Caco-2 (cell line): ENCODE data around the gene HES1. TPM values are rescaled to one million over a fixed set of nuclear protein-coding genes. Genes with fewer than 3 reads are reported as not detected.
"Not testable (repeated sequence)": the region's sequence is repeated elsewhere in the genome, so short reads cannot be mapped to it uniquely, and the experiment has no call there.

Experiments
- BruUV-seq: library from RNA; stranded (reverse); fragments of 400-500 nt; replicated peaks from 2 replicates; lab custom pipeline; 2021; lab: Mats Ljungman, UMichigan
- CTCF ChIA-PET: fragments of 300-600 bp; sonication (Branson Sonifier 250); formaldehyde crosslinking; loops from one replicate; lab custom pipeline; 2022; ENCODE audit warnings: antibody characterized with exemption; lab: Charles Lee
- POLR2A ChIA-PET: fragments of 300-600 bp; sonication (Branson Sonifier 250); formaldehyde crosslinking; loops from one replicate; lab custom pipeline; 2022; ENCODE audit warnings: antibody characterized with exemption; lab: Charles Lee
- DNase-seq, 2 experiments: peaks; one replicate each; pipeline versions ENCODE4 v3.0.0 to v3.0.0-alpha.2; 2020 to 2022
- H3K27me3 ChIP-seq: replicated peaks from 2 replicates; pipeline ENCODE4 v1.6.0; 2011; ENCODE audit warnings: low read length; ENCODE audit not compliant: control insufficient read depth, insufficient read depth
- H3K36me3 ChIP-seq: 2 replicates; pipeline ENCODE4 v1.5.1; 2011; ENCODE audit warnings: low read length; ENCODE audit not compliant: control insufficient read depth, insufficient read depth
- H3K4me1 ChIP-seq: fragments of 250-450 bp; sonication (Bioruptor Pico); 2 replicates; pipeline ENCODE4 v1.5.1; 2020; ENCODE audit warnings: mild to moderate bottlenecking
- H3K4me3 ChIP-seq: 2 replicates; pipeline ENCODE4 v1.5.1; 2011; ENCODE audit warnings: low read depth, mild to moderate bottlenecking, control low read depth, low read length
- H3K9me3 ChIP-seq: fragments of 250-450 bp; sonication (Bioruptor Pico); 2 replicates; pipeline ENCODE4 v1.5.1; 2020; ENCODE audit warnings: mild to moderate bottlenecking, moderate library complexity
- H3K27ac Mint-ChIP-seq: one replicate; pipeline ENCODE4 v1.8.0; 2022; ENCODE audit warnings: mixed read lengths; ENCODE audit not compliant: unreplicated experiment
- H3K27me3 Mint-ChIP-seq: one replicate; pipeline ENCODE4 v1.8.0; 2022; ENCODE audit warnings: mixed read lengths; ENCODE audit not compliant: insufficient read depth, unreplicated experiment
- H3K36me3 Mint-ChIP-seq: one replicate; pipeline ENCODE4 v1.8.0; 2022; ENCODE audit warnings: mild to moderate bottlenecking, mixed read lengths; ENCODE audit not compliant: insufficient read depth, unreplicated experiment
- H3K4me1 Mint-ChIP-seq: one replicate; pipeline ENCODE4 v1.8.0; 2022; ENCODE audit warnings: low read depth, mixed read lengths; ENCODE audit not compliant: unreplicated experiment
- H3K4me3 Mint-ChIP-seq: one replicate; pipeline ENCODE4 v1.8.0; 2022; ENCODE audit warnings: mild to moderate bottlenecking, moderate library complexity, mixed read lengths; ENCODE audit not compliant: unreplicated experiment
- H3K9me3 Mint-ChIP-seq: one replicate; pipeline ENCODE4 v1.8.0; 2022; ENCODE audit warnings: mixed read lengths; ENCODE audit not compliant: unreplicated experiment
- CTCF ChIP-seq, 2 experiments: fragments of 200-600 bp in 1 of 2; IDR thresholded peaks; 1 replicate in 1 of 2; 2 replicates in 1 of 2; pipeline versions ENCODE4 v1.5.1 to v1.8.0; 2011 to 2022; ENCODE audit warnings: antibody characterized with exemption in 1 of 2, control low read depth in 1 of 2, inconsistent platforms in 1 of 2, low read depth in 1 of 2, low read length in 1 of 2, mild to moderate bottlenecking in 1 of 2, moderate library complexity in 1 of 2; ENCODE audit not compliant: insufficient read depth in 1 of 2, severe bottlenecking in 1 of 2, unreplicated experiment in 1 of 2
- intact Hi-C: fragments of 100-400 bp; cut with micrococcal nuclease; formaldehyde crosslinking; loops from one replicate; pipeline ENCODE4 v1.10.0; 2022; ENCODE audit not compliant: unreplicated experiment
- total RNA-seq: library from RNA; stranded (reverse); gene quantifications from 2 replicates; pipeline ENCODE4 v1.2.3, GENCODE V29; 2022

The HES1 gene
- total RNA-seq, 1 experiment from 2014 or later, result 123 TPM

GRCh38 chr3:194125442-194125841 lies 10.5 kb upstream of the HES1 start:
- no peaks in the 10 kb centered on the region for H3K9me3 ChIP-seq
- TF ChIP-seq CTCF (IDR thresholded peaks at IDR 0.05; ENCODE audit: insufficient read depth in 1 of 2, low read depth in 1 of 2, low read length in 1 of 2, severe bottlenecking in 1 of 2, unreplicated experiment in 1 of 2), result no peak
- CTCF ChIA-PET, result interaction anchor here (0.6 kb wide), 1 partner anchor 9 kb away, joined by 3 read pairs; no protein-coding TSS in a partner anchor
- no TSS peak for BruUV-seq
- DNase-seq, result no peak
- no peaks in the 10 kb centered on the region for H3K27me3 ChIP-seq
- intact Hi-C loops, result no loop called here
- Mint-ChIP-seq H3K4me3 (no peak overlapping the region), H3K9me3 (no peaks in the 10 kb centered on the region), H3K36me3 (peaks cover 31% of the 10 kb centered on the region), H3K27me3 (no peaks in the 10 kb centered on the region), H3K4me1 (peaks cover 62% of the 10 kb centered on the region), H3K27ac (no peak overlapping the region)
- peaks cover 82% of the 10 kb centered on the region for H3K4me1 ChIP-seq
- no peak overlapping the region for H3K4me3 ChIP-seq
- POLR2A ChIA-PET, result no interaction called here
- H3K36me3 ChIP-seq, result no peaks in the 10 kb centered on the region

DNA sequence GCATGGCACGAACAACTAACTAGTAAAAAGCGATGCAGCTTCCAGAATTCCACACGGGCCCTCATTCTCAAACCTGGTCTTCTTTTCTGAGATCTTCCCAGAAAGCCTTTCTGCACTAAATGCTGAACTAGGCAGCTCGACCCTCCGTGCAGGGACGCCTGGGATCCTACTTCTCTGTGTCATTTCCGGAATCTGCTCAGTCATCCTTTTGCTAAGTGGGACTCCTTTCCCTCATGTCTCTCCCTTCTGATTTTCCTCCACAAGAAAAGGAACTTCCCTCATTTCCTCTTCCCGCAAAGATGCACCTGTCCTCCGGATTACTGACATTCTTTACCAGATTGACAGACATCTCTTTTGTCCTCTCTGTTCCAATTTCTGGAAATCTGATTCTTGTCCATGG lies 9.2 kb upstream of the HES1 start:
- no TSS peak for BruUV-seq

DNA sequence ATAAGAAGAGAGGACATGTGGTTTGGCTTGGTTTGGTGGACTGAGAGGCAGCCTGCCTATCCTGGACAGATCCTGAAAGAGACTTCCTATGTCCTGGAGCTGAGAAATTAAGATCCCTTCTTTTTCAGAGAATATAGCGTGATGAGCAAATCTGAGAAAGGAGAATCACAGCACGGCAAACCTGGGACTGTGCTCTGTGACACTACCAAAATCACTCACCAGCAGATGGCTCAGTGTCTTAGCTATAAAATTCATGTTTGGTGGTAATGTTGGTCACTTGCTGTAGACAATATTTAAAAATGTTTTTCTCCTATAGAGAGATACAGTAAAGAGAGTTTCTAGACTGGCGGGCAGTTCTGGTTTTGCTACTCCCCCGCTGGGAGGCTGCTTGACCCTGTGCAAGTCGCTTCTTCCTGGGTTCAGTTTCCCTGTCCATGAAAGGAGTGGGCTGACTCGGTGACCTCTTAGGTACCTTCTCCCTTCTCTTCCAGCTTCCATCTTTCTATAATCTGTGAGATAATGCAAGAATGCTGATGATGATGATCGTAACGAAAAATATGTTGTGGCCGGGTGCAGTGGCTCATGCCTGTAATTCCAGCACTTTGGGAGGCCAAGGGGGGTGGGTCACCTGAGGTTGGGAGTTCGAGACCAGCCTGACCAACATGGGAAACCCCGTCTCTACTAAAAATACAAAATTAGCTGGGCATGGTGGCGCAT lies 7.6 kb upstream of the HES1 start:
- H3K27me3 Mint-ChIP-seq, result no peaks in the 10 kb centered on the region
- no peaks in the 10 kb centered on the region for H3K9me3 Mint-ChIP-seq
- Histone ChIP-seq H3K4me1 (peaks cover 77% of the 10 kb centered on the region), H3K27me3 (no peaks in the 10 kb centered on the region), H3K4me3 (no peak overlapping the region), H3K36me3 (no peaks in the 10 kb centered on the region), H3K9me3 (no peaks in the 10 kb centered on the region)
- BruUV-seq, result no TSS peak
- intact Hi-C loops, result no loop called here
- no peak for DNase-seq
- no peak for TF ChIP-seq CTCF (IDR thresholded peaks at IDR 0.05; ENCODE audit: insufficient read depth in 1 of 2, low read depth in 1 of 2, low read length in 1 of 2, severe bottlenecking in 1 of 2, unreplicated experiment in 1 of 2)
- ChIA-PET CTCF (no interaction called here), POLR2A (interaction anchor here (0.7 kb wide), 1 partner anchor 27 kb away, joined by 5 read pairs; no protein-coding TSS in a partner anchor)
- H3K27ac Mint-ChIP-seq, result peak overlapping the region; percentile 39
- peaks cover 33% of the 10 kb centered on the region for H3K36me3 Mint-ChIP-seq
- no peak overlapping the region for H3K4me3 Mint-ChIP-seq
- peaks cover 58% of the 10 kb centered on the region for H3K4me1 Mint-ChIP-seq

More for the DNA sequence above, 9.2 kb upstream of the HES1 start:
- Mint-ChIP-seq H3K4me3 (no peak overlapping the region), H3K4me1 (peaks cover 57% of the 10 kb centered on the region), H3K27me3 (no peaks in the 10 kb centered on the region), H3K27ac (peak overlapping the region; percentile 81), H3K36me3 (peaks cover 31% of the 10 kb centered on the region), H3K9me3 (no peaks in the 10 kb centered on the region)
- no peak for DNase-seq
- intact Hi-C loops, result no loop called here
- H3K4me1 ChIP-seq, result peaks cover 75% of the 10 kb centered on the region
- H3K9me3 ChIP-seq, result no peaks in the 10 kb centered on the region
- no peaks in the 10 kb centered on the region for H3K36me3 ChIP-seq
- no peak for TF ChIP-seq CTCF (IDR thresholded peaks at IDR 0.05; ENCODE audit: insufficient read depth in 1 of 2, low read depth in 1 of 2, low read length in 1 of 2, severe bottlenecking in 1 of 2, unreplicated experiment in 1 of 2)
- POLR2A ChIA-PET, result no interaction called here
- no peak overlapping the region for H3K4me3 ChIP-seq
- CTCF ChIA-PET, result interaction anchor here (0.5 kb wide), 1 partner anchor 209 kb away, joined by 4 read pairs; no protein-coding TSS in a partner anchor
- no peaks in the 10 kb centered on the region for H3K27me3 ChIP-seq

DNA sequence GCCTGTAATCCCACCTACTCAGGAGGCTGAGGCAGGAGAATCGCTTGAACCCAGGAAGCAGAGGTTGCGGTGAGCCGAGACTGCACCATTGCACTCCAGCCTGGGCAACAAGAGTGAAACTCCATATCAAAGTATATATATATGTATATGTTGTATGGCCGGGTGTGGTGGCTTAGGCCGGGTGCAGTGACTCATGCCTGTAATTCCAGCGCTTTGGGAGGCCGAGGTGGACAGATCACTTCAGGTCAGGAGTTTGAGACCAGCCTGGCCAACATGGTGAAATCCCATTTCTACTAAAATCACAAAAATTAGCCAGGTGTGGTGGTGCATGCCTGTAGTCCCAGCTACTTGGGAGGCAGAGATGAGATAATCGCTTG lies 7.0 kb upstream of the HES1 start:
- H3K27ac Mint-ChIP-seq, H3K27me3 ChIP-seq, CTCF ChIA-PET, H3K4me3 Mint-ChIP-seq, H3K9me3 ChIP-seq, H3K9me3 Mint-ChIP-seq, H3K4me3 ChIP-seq, BruUV-seq, POLR2A ChIA-PET, intact Hi-C loops, H3K27me3 Mint-ChIP-seq, H3K36me3 ChIP-seq, DNase-seq: not testable (repeated sequence)
- H3K4me1 Mint-ChIP-seq, result peaks cover 59% of the 10 kb centered on the region
- peaks cover 38% of the 10 kb centered on the region for H3K36me3 Mint-ChIP-seq
- H3K4me1 ChIP-seq, result peaks cover 75% of the 10 kb centered on the region
